Small intestine (tissue), 7 donors: Measurements from ENCODE around the gene ADAMTS1. TPM values are rescaled to one million over a fixed set of nuclear protein-coding genes. Genes with fewer than 3 reads are reported as not detected.

Source experiments
- DNase-seq, 2 donors: peaks; one replicate each; pipeline versions ENCODE4 v3.0.0 to v3.0.0-alpha.2; 2013
- FAIRE-seq: peaks from 2 replicates; lab custom pipeline; 2012; peaks lifted over from hg19 to GRCh38; lab: Jason Lieb, UNC
- H3K27ac ChIP-seq, 3 donors: one replicate each; pipeline ENCODE4 v1.5.1; 2013; ENCODE audit warnings: low read length in 2 of 3, mild to moderate bottlenecking in 2 of 3, control low read depth in 1 of 3, inconsistent platforms in 1 of 3, low read depth in 1 of 3, moderate library complexity in 1 of 3
- H3K27me3 ChIP-seq, 3 donors: one replicate each; pipeline ENCODE4 v1.6.1; 2013; ENCODE audit warnings: low read length in 3 of 3, inconsistent platforms in 1 of 3; ENCODE audit not compliant: control insufficient read depth in 3 of 3, insufficient read depth in 3 of 3
- H3K36me3 ChIP-seq, 3 donors: one replicate each; pipeline ENCODE4 v1.6.1; 2013; ENCODE audit warnings: low read length in 3 of 3, inconsistent platforms in 1 of 3, low read depth in 1 of 3, mild to moderate bottlenecking in 1 of 3, moderate library complexity in 1 of 3; ENCODE audit not compliant: control insufficient read depth in 3 of 3, insufficient read depth in 2 of 3
- H3K4me1 ChIP-seq, 3 donors: one replicate each; pipeline ENCODE4 v1.6.1; 2013; ENCODE audit warnings: low read length in 2 of 3, inconsistent platforms in 1 of 3, low read depth in 1 of 3, mild to moderate bottlenecking in 1 of 3, moderate library complexity in 1 of 3; ENCODE audit not compliant: control insufficient read depth in 3 of 3, insufficient read depth in 2 of 3
- H3K4me3 ChIP-seq, 3 donors: one replicate each; pipeline ENCODE4 v1.5.1; 2013; ENCODE audit warnings: low read length in 3 of 3, control low read depth in 1 of 3, inconsistent platforms in 1 of 3, low read depth in 1 of 3, mild to moderate bottlenecking in 1 of 3, moderate library complexity in 1 of 3
- H3K9me3 ChIP-seq, 2 donors: one replicate each; pipeline ENCODE4 v1.6.1; 2013; ENCODE audit warnings: low read depth in 1 of 2, low read length in 1 of 2; ENCODE audit not compliant: control insufficient read depth in 2 of 2, insufficient read depth in 1 of 2
- WGBS, 3 donors: extraction: QIAGEN DNeasy Blood & Tissue Kit; methylation state at CpG; one replicate each; pipeline ENCODE4 v1.1.7; 2013; 5-methylcytosine and 5-hydroxymethylcytosine counted together
- polyA plus RNA-seq, 4 donors: library from polyadenylated mRNA; stranded (reverse) in 3 of 4; unstranded in 1 of 4; fragments of 200-250 nt in 3 of 4; fragments of 120-200 nt in 1 of 4; gene quantifications; one replicate each; pipeline versions ENCODE4 v1.2.1 to v1.2.3, GENCODE V29; 2013
- donor health status: healthy with polysubstance abuse.
- donor health status: control.
- donor health status: control.
- donor health status: Bipolar disorder and iron deficiency.
- donor health status: healthy.

The ADAMTS1 gene
- polyA plus RNA-seq, 4 donors, result 0.89 to 94.8 (median 11.3) TPM

DNA sequence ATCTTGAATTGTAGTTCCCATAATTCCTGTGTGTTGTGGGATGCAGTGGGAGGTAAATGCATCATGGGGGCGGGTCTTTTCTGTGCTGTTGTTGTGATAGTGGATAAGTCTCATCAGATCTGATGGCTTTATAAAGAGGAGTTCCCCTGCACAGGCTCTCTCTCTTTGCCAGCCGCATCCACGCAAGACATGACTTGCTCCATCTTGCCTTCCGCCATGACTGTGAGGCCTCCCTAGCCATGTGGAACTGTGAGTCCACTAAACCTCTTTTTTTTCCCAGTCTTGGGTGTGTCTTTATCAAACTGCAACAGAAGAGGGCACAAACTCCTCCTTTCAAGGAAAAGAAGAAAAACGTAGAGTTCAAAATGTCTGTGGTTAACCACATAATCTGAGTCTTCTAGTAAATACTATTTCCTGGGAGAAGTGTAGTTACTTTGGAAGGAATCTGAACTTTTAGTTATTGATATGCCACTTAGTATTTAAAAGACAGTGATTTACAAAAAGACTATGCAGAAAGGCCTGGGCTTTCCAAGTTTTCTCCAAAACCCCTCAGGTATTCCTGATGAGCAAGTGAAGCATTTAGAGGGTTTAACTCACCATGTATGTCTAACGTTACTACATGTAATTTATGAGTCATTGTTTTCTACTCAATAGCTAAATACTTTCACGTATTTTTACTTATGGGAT is 10.0 kb downstream of the ADAMTS1 start:
- FAIRE-seq (no peak), DNase-seq (no peak)
- no peaks in the 10 kb centered on the region for H3K4me1 ChIP-seq
- 69 to 76% (median 69%) methylated on average over 7 of the region's 7 CpGs for WGBS, 3 donors
- H3K9me3 ChIP-seq, result no peaks in the 10 kb centered on the region
- no peak overlapping the region for H3K27ac ChIP-seq
- H3K36me3 ChIP-seq, result peaks cover 0 to 20% (median 1%) of the 10 kb centered on the region in 3 donors
- no peak overlapping the region for H3K4me3 ChIP-seq
- no peaks in the 10 kb centered on the region for H3K27me3 ChIP-seq

GRCh38 chr21:26834181-26834905 is 10.9 kb downstream of the ADAMTS1 start:
- WGBS, 3 donors, result 72 to 91% (median 75%) methylated on average over 2 of the region's 2 CpGs
- Histone ChIP-seq H3K4me3 (no peak overlapping the region), H3K27ac (no peak overlapping the region), H3K4me1 (no peaks in the 10 kb centered on the region), H3K9me3 (no peaks in the 10 kb centered on the region), H3K27me3 (no peaks in the 10 kb centered on the region), H3K36me3 (peaks cover 0 to 12% (median 0%) of the 10 kb centered on the region in 3 donors)
- DNase-seq (no peak), FAIRE-seq (no peak)

- H3K4me3 ChIP-seq, result no peak overlapping the region
- H3K27me3 ChIP-seq, result no peaks in the 10 kb centered on the region
- H3K9me3 ChIP-seq, result no peaks in the 10 kb centered on the region
- WGBS, 3 donors, result 77 to 84% (median 83%) methylated on average over 6 of the region's 6 CpGs
- no peak overlapping the region for H3K27ac ChIP-seq
- DNase-seq (no peak), FAIRE-seq (no peak)
- H3K36me3 ChIP-seq, result peaks cover 0 to 12% (median 0%) of the 10 kb centered on the region in 3 donors
- no peaks in the 10 kb centered on the region for H3K4me1 ChIP-seq
Observed at GRCh38 chr21:26833460-26833939, 11.7 kb downstream of the ADAMTS1 start.

DNA sequence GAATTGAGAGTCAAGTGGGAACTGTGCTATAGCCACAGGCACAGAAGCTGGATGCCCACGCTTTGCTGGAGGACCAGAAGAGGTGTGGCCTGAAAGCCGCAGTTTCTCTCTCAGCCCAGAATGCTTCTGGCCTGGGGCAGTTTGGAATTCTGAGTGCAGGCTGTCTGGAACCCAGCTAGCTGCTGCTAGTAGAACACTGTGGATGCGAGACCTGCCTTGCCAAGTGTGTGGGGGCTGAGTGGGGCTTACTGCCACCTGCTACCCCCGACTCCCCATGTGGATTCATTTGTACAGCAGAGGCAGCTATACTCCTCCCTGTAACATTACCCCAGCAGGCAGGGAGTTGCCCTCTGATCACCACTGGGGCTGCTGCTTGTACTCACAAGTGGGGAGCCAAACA is 12.2 kb downstream of the ADAMTS1 start:
- no peaks in the 10 kb centered on the region for H3K27me3 ChIP-seq
- H3K36me3 ChIP-seq, result peaks cover 0 to 11% (median 0%) of the 10 kb centered on the region in 3 donors
- FAIRE-seq (no peak), DNase-seq (no peak)
- H3K9me3 ChIP-seq, result no peaks in the 10 kb centered on the region
- no peaks in the 10 kb centered on the region for H3K4me1 ChIP-seq
- no peak overlapping the region for H3K27ac ChIP-seq
- WGBS, 3 donors, result 78 to 84% (median 79%) methylated on average over 4 of the region's 4 CpGs
- no peak overlapping the region for H3K4me3 ChIP-seq

GRCh38 chr21:26832546-26832945 is 12.7 kb downstream of the ADAMTS1 start:
- Histone ChIP-seq H3K36me3 (peaks cover 0 to 6% (median 0%) of the 10 kb centered on the region in 3 donors), H3K9me3 (no peaks in the 10 kb centered on the region), H3K4me1 (no peaks in the 10 kb centered on the region), H3K4me3 (no peak overlapping the region), H3K27me3 (no peaks in the 10 kb centered on the region), H3K27ac (no peak overlapping the region)
- FAIRE-seq (no peak), DNase-seq (no peak)
- 78 to 84% (median 84%) methylated on average over 11 of the region's 11 CpGs for WGBS, 3 donors

DNA sequence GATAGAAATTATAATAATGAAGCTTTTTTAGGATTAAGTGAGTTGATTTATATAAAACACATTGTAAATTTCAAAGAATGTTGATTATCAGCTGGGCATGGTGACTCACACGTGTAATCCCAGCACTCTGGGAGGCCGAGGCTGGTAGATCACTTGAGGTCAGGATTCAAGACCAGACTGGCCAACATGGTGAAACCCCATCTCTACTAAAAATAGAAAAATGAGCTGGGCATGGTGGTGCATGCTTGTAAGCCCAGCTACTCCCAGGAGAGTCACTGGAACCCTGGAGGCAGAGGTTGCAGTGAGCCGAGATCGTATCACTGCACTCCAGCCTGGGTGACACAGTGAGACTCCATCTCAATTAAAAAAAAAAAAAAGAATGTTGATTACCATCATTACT is 18.4 kb downstream of the ADAMTS1 start:
- WGBS, 3 donors, result 72 to 85% (median 82%) methylated on average over 4 of the region's 4 CpGs
- DNase-seq (no peak), FAIRE-seq (no peak)

GRCh38 chr21:26820509-26820908 is 24.7 kb downstream of the ADAMTS1 start:
- no peaks in the 10 kb centered on the region for H3K27me3 ChIP-seq
- WGBS, 3 donors, result 63 to 68% (median 67%) methylated on average over 4 of the region's 4 CpGs
- no peak overlapping the region for H3K27ac ChIP-seq
- H3K9me3 ChIP-seq, result no peaks in the 10 kb centered on the region
- H3K36me3 ChIP-seq, result no peaks in the 10 kb centered on the region
- no peak for DNase-seq
- FAIRE-seq, result no peak
- H3K4me3 ChIP-seq, result no peak overlapping the region
- no peaks in the 10 kb centered on the region for H3K4me1 ChIP-seq

More for the DNA sequence above, 18.4 kb downstream of the ADAMTS1 start:
- H3K4me3 ChIP-seq, result no peak overlapping the region
- no peaks in the 10 kb centered on the region for H3K4me1 ChIP-seq
- H3K27ac ChIP-seq, result no peak overlapping the region
- H3K9me3 ChIP-seq, result no peaks in the 10 kb centered on the region
- H3K36me3 ChIP-seq, result no peaks in the 10 kb centered on the region
- no peaks in the 10 kb centered on the region for H3K27me3 ChIP-seq

GRCh38 chr21:26819740-26820324 is 25.4 kb downstream of the ADAMTS1 start:
- 71 to 85% (median 74%) methylated on average over 3 of the region's 3 CpGs for WGBS, 3 donors
- Histone ChIP-seq H3K9me3 (no peaks in the 10 kb centered on the region), H3K27ac (no peak overlapping the region), H3K4me3 (no peak overlapping the region), H3K36me3 (no peaks in the 10 kb centered on the region), H3K4me1 (no peaks in the 10 kb centered on the region), H3K27me3 (no peaks in the 10 kb centered on the region)
- FAIRE-seq (no peak), DNase-seq (no peak)
